HG03108 (cell line): Measurements from ENCODE around the gene CLIP2.
"Not testable (repeated sequence)": the region's sequence is repeated elsewhere in the genome, so short reads cannot be mapped to it uniquely, and the experiment has no call there.

Experiments used
- ATAC-seq: cut with Tn5 transposase; IDR thresholded peaks from one replicate; pipeline ENCODE4 v1.9.1; 2021; ENCODE audit warnings: moderate library complexity; ENCODE audit not compliant: unreplicated experiment

Gene CLIP2

GRCh38 chr7:74289018-74289658, at the start of gene CLIP2:
TSS of gene CLIP2 (plus strand) at chr7:74289407. CDS start at chr7:74317547, 28,140 bp downstream.
- peak; percentile 43 for ATAC-seq

- ATAC-seq, result no peak
Measured at GRCh38 chr7:74240482-74240881, 48.7 kb upstream of the CLIP2 start.

- no peak for ATAC-seq
Measured at GRCh38 chr7:74242122-74242443, 47.1 kb upstream of the CLIP2 start.

GRCh38 chr7:74246497-74246896, 42.7 kb upstream of the CLIP2 start:
- no peak for ATAC-seq

- no peak for ATAC-seq
Measured at GRCh38 chr7:74248156-74248555, 41.1 kb upstream of the CLIP2 start.

GRCh38 chr7:74249058-74249457, 40.1 kb upstream of the CLIP2 start:
- not testable (repeated sequence) for ATAC-seq

- no peak for ATAC-seq
Measured at GRCh38 chr7:74252893-74253292, 36.3 kb upstream of the CLIP2 start.

- no peak for ATAC-seq
Measured at GRCh38 chr7:74253331-74253730, 35.9 kb upstream of the CLIP2 start.

- no peak for ATAC-seq
Measured at GRCh38 chr7:74253835-74254128, 35.4 kb upstream of the CLIP2 start.

- peak; percentile 90 for ATAC-seq
Measured at GRCh38 chr7:74254129-74254857, 34.9 kb upstream of the CLIP2 start, which contains the start of gene RFC2. TSS of gene RFC2 (minus strand) at chr7:74254399. CDS start at chr7:74254383, 16 bp downstream.

- no peak for ATAC-seq
Measured at GRCh38 chr7:74254858-74255379, 34.3 kb upstream of the CLIP2 start.

- ATAC-seq, result not testable (repeated sequence)
Measured at GRCh38 chr7:74255461-74255860, 33.7 kb upstream of the CLIP2 start.

GRCh38 chr7:74256491-74257408, 32.5 kb upstream of the CLIP2 start:
- ATAC-seq, result no peak

GRCh38 chr7:74258639-74259038, 30.6 kb upstream of the CLIP2 start:
- no peak for ATAC-seq

- no peak for ATAC-seq
Measured at GRCh38 chr7:74262639-74263398, 26.4 kb upstream of the CLIP2 start.

- no peak for ATAC-seq
Measured at GRCh38 chr7:74263399-74264120, 25.6 kb upstream of the CLIP2 start.

- no peak for ATAC-seq
Measured at GRCh38 chr7:74266191-74266963, 22.8 kb upstream of the CLIP2 start.

GRCh38 chr7:74267756-74268565, 21.2 kb upstream of the CLIP2 start:
- no peak for ATAC-seq
